ENCODE results near the gene EIF6. TPM values are rescaled to one million over a fixed set of nuclear protein-coding genes. Genes with fewer than 3 reads are reported as not detected.

The EIF6 gene
- total RNA-seq, 1 experiment from 2014 or later: 255 TPM

DNA sequence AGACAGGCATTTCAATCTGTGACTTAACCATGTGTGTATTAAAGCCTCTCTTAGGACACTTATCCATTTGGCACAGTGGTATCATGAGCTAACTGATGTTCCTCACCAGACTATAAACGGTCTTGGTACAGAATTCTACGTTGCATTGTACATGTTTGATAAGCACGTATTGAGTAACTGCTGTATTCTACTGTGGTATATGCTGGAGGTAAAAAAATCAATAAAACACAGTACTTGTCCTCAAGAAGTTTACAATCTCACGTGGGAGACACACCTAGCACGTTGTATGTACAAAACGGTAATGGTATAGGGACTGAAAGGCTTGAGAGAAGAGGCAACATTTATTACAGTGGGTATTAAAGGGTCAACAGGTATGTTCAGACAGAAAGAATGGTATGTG lies 40.8 kb upstream of the EIF6 start:
- H3K27me3 ChIP-seq (ENCODE audit: insufficient read depth, low read depth): no peaks in the 10 kb centered on the region
- H2AFZ ChIP-seq: no peak overlapping the region
- DNase-seq: no peak
- no peaks in the 10 kb centered on the region for H3K36me3 ChIP-seq (ENCODE audit: low read depth)
- POLR2A ChIA-PET (ENCODE audit: unreplicated experiment): no interaction called here
- peaks cover 41% of the 10 kb centered on the region for H3F3A ChIP-seq (ENCODE audit: insufficient read depth, low read depth)
- no peaks in the 10 kb centered on the region for H3K9me2 ChIP-seq (ENCODE audit: insufficient read depth)
- BruUV-seq (replicated peaks): no TSS peak
- no peaks in the 10 kb centered on the region for H3K79me2 ChIP-seq (ENCODE audit: low read depth)
- CTCF ChIA-PET: interaction anchor here (0.7 to 1.0 kb wide), 2 partner anchors 21 to 119 kb away, joined by 3 to 8 read pairs; no protein-coding TSS in a partner anchor
- no peak overlapping the region for H3K4me2 ChIP-seq
- H4K20me1 ChIP-seq (ENCODE audit: insufficient read depth): no peaks in the 10 kb centered on the region
- no peak overlapping the region for H3K4me3 ChIP-seq
- peaks cover 50% of the 10 kb centered on the region for H3K4me1 ChIP-seq (replicated peaks; ENCODE audit: insufficient read depth)
- TF ChIP-seq CTCF (conservative IDR thresholded peaks at IDR 0.05) (no peak), EZH2 (IDR thresholded peaks at IDR 0.05; ENCODE audit: low read depth) (no peak)
- no peak overlapping the region for H3K27ac ChIP-seq
- H3K9me3 ChIP-seq (ENCODE audit: insufficient read depth, low read depth): no peaks in the 10 kb centered on the region
- intact Hi-C loops (cut with micrococcal nuclease; ENCODE audit: unreplicated experiment): no loop called here

DNA sequence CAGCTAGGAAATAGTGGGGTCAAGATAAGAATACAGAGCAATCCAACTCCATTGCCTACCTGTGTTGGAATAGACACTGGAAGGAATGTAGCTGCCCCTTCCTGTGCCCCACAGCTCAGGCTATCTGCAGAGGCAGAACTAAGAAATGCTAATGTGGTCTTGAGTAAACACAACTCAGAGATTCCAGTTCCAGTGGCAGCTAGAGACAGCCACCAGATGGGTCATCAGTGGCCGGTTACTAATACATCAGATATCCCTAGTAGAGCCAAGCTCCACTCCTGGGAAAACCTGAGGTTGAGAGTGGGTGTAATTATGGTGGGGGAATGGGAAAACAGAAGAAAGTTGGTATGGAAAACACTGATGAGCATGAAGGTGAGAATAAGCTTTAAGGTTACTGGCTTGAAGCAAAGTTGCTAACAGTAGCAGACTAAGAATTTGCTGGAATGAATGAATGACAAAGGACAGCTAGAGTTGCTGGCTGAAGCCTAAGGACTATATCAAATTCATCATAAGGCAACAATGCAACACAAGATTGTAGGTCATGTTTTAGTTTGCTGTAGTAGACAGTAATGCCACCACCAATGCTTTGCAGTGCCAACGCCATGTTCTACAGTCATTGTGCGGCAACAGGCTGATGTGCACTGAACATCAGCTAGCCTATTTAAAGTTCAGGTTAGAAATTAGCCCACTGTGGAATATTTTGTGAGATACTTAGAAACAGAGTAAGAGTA lies 36.0 kb upstream of the EIF6 start:
- H3K4me3 ChIP-seq: no peak overlapping the region
- no peaks in the 10 kb centered on the region for H3K27me3 ChIP-seq (ENCODE audit: insufficient read depth, low read depth)
- POLR2A ChIA-PET (ENCODE audit: unreplicated experiment): interaction anchor here (0.6 to 0.9 kb wide), 4 partner anchors 15 to 341 kb away, joined by 3 to 12 read pairs (median 6); no protein-coding TSS in a partner anchor
- no peaks in the 10 kb centered on the region for H3K9me2 ChIP-seq (ENCODE audit: insufficient read depth)
- CTCF ChIA-PET: interaction anchor here (0.6 to 1.6 kb wide), 3 partner anchors 9 to 380 kb away, joined by 3 to 8 read pairs (median 5); no protein-coding TSS in a partner anchor
- H2AFZ ChIP-seq: no peak overlapping the region
- H3K4me1 ChIP-seq (replicated peaks; ENCODE audit: insufficient read depth): peaks cover 49% of the 10 kb centered on the region
- H3K79me2 ChIP-seq (ENCODE audit: low read depth): no peaks in the 10 kb centered on the region
- H3K36me3 ChIP-seq (ENCODE audit: low read depth): no peaks in the 10 kb centered on the region
- peaks cover 38% of the 10 kb centered on the region for H3F3A ChIP-seq (ENCODE audit: insufficient read depth, low read depth)
- DNase-seq: peak; percentile 66 to 85
- peak overlapping the region; percentile 56 for H3K27ac ChIP-seq
- intact Hi-C loops (cut with micrococcal nuclease; ENCODE audit: unreplicated experiment): no loop called here
- BruUV-seq (replicated peaks): no TSS peak
- H4K20me1 ChIP-seq (ENCODE audit: insufficient read depth): no peaks in the 10 kb centered on the region
- TF ChIP-seq EZH2 (IDR thresholded peaks at IDR 0.05; ENCODE audit: low read depth): no peak
- no peak for TF ChIP-seq CTCF (conservative IDR thresholded peaks at IDR 0.05)
- no peaks in the 10 kb centered on the region for H3K9me3 ChIP-seq (ENCODE audit: insufficient read depth, low read depth)
- H3K4me2 ChIP-seq: peak overlapping the region; percentile 34

DNA sequence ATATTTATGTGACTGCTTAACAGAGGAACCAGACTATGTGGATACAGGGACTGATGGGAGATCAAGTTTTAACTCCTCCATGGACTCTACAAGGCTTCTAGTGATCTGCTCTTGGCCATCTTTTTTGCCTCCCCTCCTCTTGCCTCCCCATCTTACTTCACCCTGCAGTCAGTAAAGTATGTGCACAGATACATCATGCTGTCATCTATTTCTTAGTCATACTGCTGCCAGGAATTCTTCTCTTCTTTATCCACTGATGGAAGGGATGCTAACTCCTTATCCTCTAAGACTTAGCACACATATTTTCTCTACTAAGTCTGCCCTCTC lies 35.3 kb upstream of the EIF6 start:
- no peak overlapping the region for H3K4me3 ChIP-seq
- H3K9me2 ChIP-seq (ENCODE audit: insufficient read depth): no peaks in the 10 kb centered on the region
- H2AFZ ChIP-seq: no peak overlapping the region
- peak overlapping the region; percentile 56 for H3K27ac ChIP-seq
- DNase-seq: peak in 1 of 2 experiments; percentile 46
- H3K4me2 ChIP-seq: peak overlapping the region; percentile 34
- H3F3A ChIP-seq (ENCODE audit: insufficient read depth, low read depth): peaks cover 38% of the 10 kb centered on the region
- TF ChIP-seq CTCF (conservative IDR thresholded peaks at IDR 0.05) (no peak), EZH2 (IDR thresholded peaks at IDR 0.05; ENCODE audit: low read depth) (no peak)
- peaks cover 54% of the 10 kb centered on the region for H3K4me1 ChIP-seq (replicated peaks; ENCODE audit: insufficient read depth)
- H3K9me3 ChIP-seq (ENCODE audit: insufficient read depth, low read depth): no peaks in the 10 kb centered on the region
- intact Hi-C loops (cut with micrococcal nuclease; ENCODE audit: unreplicated experiment): no loop called here
- BruUV-seq (replicated peaks): TSS peak; percentile 19
- H3K79me2 ChIP-seq (ENCODE audit: low read depth): no peaks in the 10 kb centered on the region
- ChIA-PET POLR2A (ENCODE audit: unreplicated experiment) (interaction anchor here (0.9 kb wide), 1 partner anchor 14 kb away, joined by 12 read pairs; no protein-coding TSS in a partner anchor), CTCF (interaction anchor here (1.2 kb wide), 1 partner anchor 13 kb away, joined by 5 read pairs; no protein-coding TSS in a partner anchor)
- H4K20me1 ChIP-seq (ENCODE audit: insufficient read depth): no peaks in the 10 kb centered on the region
- H3K27me3 ChIP-seq (ENCODE audit: insufficient read depth, low read depth): no peaks in the 10 kb centered on the region
- H3K36me3 ChIP-seq (ENCODE audit: low read depth): no peaks in the 10 kb centered on the region

Measured in PC-9 (cell line).